Neural cell (in vitro differentiated cells): ENCODE measurements around the gene CCDC88C. TPM values are rescaled to one million over a fixed set of nuclear protein-coding genes. Genes with fewer than 3 reads are reported as not detected.

Experiments used
- H2AFZ ChIP-seq: fragments of 200-600, 300-800 bp; sonication (generic), shearing (Covaris generic); 2 replicates; pipeline ENCODE4 v1.6.0; 2014; ENCODE audit warnings: low read depth, mild to moderate bottlenecking, antibody characterized with exemption, low read length, moderate library complexity
- H3F3A ChIP-seq: fragments of 200-600 bp; shearing (Covaris generic); 2 replicates; pipeline ENCODE4 v1.6.1; 2016; ENCODE audit warnings: mild to moderate bottlenecking, moderate library complexity, mixed read lengths, antibody characterized with exemption, low read length; ENCODE audit not compliant: insufficient read depth, poor library complexity, severe bottlenecking
- H3K27ac ChIP-seq: fragments of 200-600, 300-800 bp; sonication (generic), shearing (Covaris generic); 2 replicates; pipeline ENCODE4 v1.5.1; 2014; ENCODE audit warnings: mild to moderate bottlenecking, low read length, moderate library complexity
- H3K27me3 ChIP-seq: fragments of 300-800, 200-600 bp; sonication (generic), shearing (Covaris generic); 2 replicates; pipeline ENCODE4 v1.6.0; 2014; ENCODE audit warnings: mild to moderate bottlenecking, low read depth, low read length, moderate library complexity; ENCODE audit not compliant: insufficient read depth
- H3K36me3 ChIP-seq: fragments of 300-800, 200-600 bp; sonication (generic), shearing (Covaris generic); 2 replicates; pipeline ENCODE4 v1.5.1; 2014; ENCODE audit warnings: mild to moderate bottlenecking, antibody characterized with exemption, low read length, moderate library complexity; ENCODE audit not compliant: insufficient read depth
- H3K4me2 ChIP-seq: fragments of 300-800, 200-600 bp; sonication (generic), shearing (Covaris generic); 2 replicates; pipeline ENCODE4 v1.6.0; 2014; ENCODE audit warnings: mild to moderate bottlenecking, low read length
- H3K4me3 ChIP-seq: fragments of 300-800, 200-600 bp; sonication (generic), shearing (Covaris generic); 2 replicates; pipeline ENCODE4 v1.5.1; 2014; ENCODE audit warnings: mild to moderate bottlenecking, low read length, moderate library complexity
- H3K79me2 ChIP-seq: fragments of 200-600 bp; shearing (Covaris generic); replicated peaks from 2 replicates; pipeline ENCODE4 v1.6.0; 2014; ENCODE audit warnings: mild to moderate bottlenecking, low read length, moderate library complexity; ENCODE audit not compliant: insufficient read depth
- H3K9ac ChIP-seq: fragments of 300-800, 200-600 bp; sonication (generic), shearing (Covaris generic); 2 replicates; pipeline ENCODE4 v1.6.1; 2016; ENCODE audit warnings: mild to moderate bottlenecking, low read length, mixed read lengths
- H3K9me2 ChIP-seq: fragments of 200-600 bp; shearing (Covaris generic); 2 replicates; pipeline ENCODE4 v1.6.1; 2016; ENCODE audit warnings: mild to moderate bottlenecking, low read length, mixed read lengths; ENCODE audit not compliant: insufficient read depth
- H3K9me3 ChIP-seq: fragments of 200-600, 300-800 bp; sonication (generic), shearing (Covaris generic); 2 replicates; pipeline ENCODE4 v1.6.1; 2016; ENCODE audit warnings: mild to moderate bottlenecking, mixed run types, low read length, moderate library complexity, mixed read lengths
- H4K20me1 ChIP-seq: fragments of 200-600 bp; shearing (Covaris generic); 2 replicates; pipeline ENCODE4 v1.6.1; 2016; ENCODE audit warnings: mild to moderate bottlenecking, mixed run types; ENCODE audit not compliant: insufficient read depth
- CTCF ChIP-seq: fragments of 450-650 bp; IDR thresholded peaks from 2 replicates; pipeline ENCODE4 v1.5.1; 2014; ENCODE audit warnings: antibody characterized with exemption, mild to moderate bottlenecking, moderate library complexity; ENCODE audit not compliant: poor library complexity, severe bottlenecking
- EP300 ChIP-seq: fragments of 450-650 bp; conservative IDR thresholded peaks from 2 replicates; pipeline ENCODE4 v1.6.1; 2014; ENCODE audit warnings: antibody characterized with exemption, mild to moderate bottlenecking, moderate library complexity; ENCODE audit not compliant: poor library complexity, severe bottlenecking
- EZH2 ChIP-seq: fragments of 200-600, 300-800 bp; shearing (Covaris generic), sonication (generic); IDR thresholded peaks from 2 replicates; pipeline ENCODE4 v1.6.1; 2014; ENCODE audit warnings: antibody characterized with exemption, low read length, borderline replicate concordance, mild to moderate bottlenecking; ENCODE audit not compliant: insufficient read depth, poor library complexity, severe bottlenecking
- MXI1 ChIP-seq: fragments of 450-650 bp; conservative IDR thresholded peaks from 2 replicates; pipeline ENCODE4 v1.6.1; 2014; ENCODE audit warnings: antibody characterized with exemption, mild to moderate bottlenecking; ENCODE audit not compliant: poor library complexity, severe bottlenecking
- POLR2AphosphoS5 ChIP-seq: IDR thresholded peaks from 2 replicates; pipeline ENCODE4 v1.6.1; 2012
- RAD21 ChIP-seq: fragments of 450-650 bp; conservative IDR thresholded peaks from 2 replicates; pipeline ENCODE4 v1.6.1; 2014; ENCODE audit warnings: antibody characterized with exemption, mild to moderate bottlenecking, moderate library complexity
- REST ChIP-seq: IDR thresholded peaks from 2 replicates; pipeline ENCODE4 v1.6.1; 2012; ENCODE audit warnings: borderline replicate concordance
- SMC3 ChIP-seq: fragments of 450-650 bp; conservative IDR thresholded peaks from 2 replicates; pipeline ENCODE4 v1.6.1; 2014; ENCODE audit warnings: antibody characterized with exemption, mild to moderate bottlenecking, moderate library complexity; ENCODE audit not compliant: poor library complexity
- TAF1 ChIP-seq: IDR thresholded peaks from 2 replicates; pipeline ENCODE4 v1.6.1; 2012; ENCODE audit warnings: low read depth
- polyA plus RNA-seq: library from polyadenylated mRNA; depleted of rRNA; stranded (reverse); fragments of >200 nt; gene quantifications from 2 replicates; pipeline ENCODE4 v1.2.3, GENCODE V29; 2014

The CCDC88C gene
- polyA plus RNA-seq, 1 donor from 2014 or later = 20.1 TPM

DNA sequence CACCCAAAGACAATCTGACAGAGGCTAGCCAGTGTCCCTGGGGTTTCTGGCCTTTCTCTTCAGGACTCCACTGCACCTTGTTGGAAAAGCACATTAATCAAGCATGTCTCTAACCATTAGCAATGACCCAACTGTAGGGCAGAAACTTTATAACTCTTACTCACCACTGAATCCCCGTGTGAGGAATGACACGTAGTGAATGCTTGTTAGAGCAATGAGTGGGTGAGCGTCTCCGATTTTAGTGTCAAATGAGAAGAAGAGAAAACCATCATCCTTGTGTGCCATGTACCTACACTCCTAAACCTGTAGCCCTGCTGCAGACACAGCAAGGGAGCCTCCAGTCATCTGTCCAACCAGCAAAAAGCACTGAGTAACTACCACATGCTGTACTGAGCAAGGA lies 116.7 kb downstream of the CCDC88C start:
- Histone ChIP-seq H3K9me3 (no peaks in the 10 kb centered on the region), H4K20me1 (no peaks in the 10 kb centered on the region), H3F3A (no peaks in the 10 kb centered on the region), H3K36me3 (no peaks in the 10 kb centered on the region), H3K27ac (no peak overlapping the region), H3K9me2 (no peaks in the 10 kb centered on the region), H3K4me3 (no peak overlapping the region), H3K27me3 (no peaks in the 10 kb centered on the region), H3K4me2 (no peak overlapping the region), H3K79me2 (no peaks in the 10 kb centered on the region), H3K9ac (no peak overlapping the region), H2AFZ (no peak overlapping the region)
- TF ChIP-seq POLR2AphosphoS5 (no peak), TAF1 (no peak), CTCF (no peak), EZH2 (no peak), RAD21 (no peak), MXI1 (no peak), REST (no peak), EP300 (no peak), SMC3 (no peak)

GRCh38 chr14:91300283-91300895 lies 117.2 kb downstream of the CCDC88C start:
- Histone ChIP-seq H3K27me3 (no peaks in the 10 kb centered on the region), H3K27ac (no peak overlapping the region), H3K36me3 (no peaks in the 10 kb centered on the region), H3K9ac (no peak overlapping the region), H3K9me2 (no peaks in the 10 kb centered on the region), H4K20me1 (no peaks in the 10 kb centered on the region), H3K4me3 (no peak overlapping the region), H2AFZ (no peak overlapping the region), H3K79me2 (no peaks in the 10 kb centered on the region), H3K9me3 (no peaks in the 10 kb centered on the region), H3F3A (no peaks in the 10 kb centered on the region), H3K4me2 (no peak overlapping the region)
- no peak for TF ChIP-seq TAF1
- TF ChIP-seq MXI1 = no peak
- no peak for TF ChIP-seq SMC3
